Stimulated activated CD4-positive, alpha-beta T cell treated with anti-CD3 and anti-CD28 coated beads, Interleukin-1b, Interleukin-23, amount 100 ng/mL, for 4 hours (primary cell): ENCODE data around the gene ANKRD11.
A peak's percentile ranks its signal among the peaks of the same experiment; 100 is the strongest.

ENCODE experiments used
- DNase-seq, 2 donors: peaks; one replicate each; pipeline ENCODE4 v3.0.0-alpha.2; 2020; ENCODE audit warnings: low read depth in 2 of 2

The ANKRD11 gene

DNA sequence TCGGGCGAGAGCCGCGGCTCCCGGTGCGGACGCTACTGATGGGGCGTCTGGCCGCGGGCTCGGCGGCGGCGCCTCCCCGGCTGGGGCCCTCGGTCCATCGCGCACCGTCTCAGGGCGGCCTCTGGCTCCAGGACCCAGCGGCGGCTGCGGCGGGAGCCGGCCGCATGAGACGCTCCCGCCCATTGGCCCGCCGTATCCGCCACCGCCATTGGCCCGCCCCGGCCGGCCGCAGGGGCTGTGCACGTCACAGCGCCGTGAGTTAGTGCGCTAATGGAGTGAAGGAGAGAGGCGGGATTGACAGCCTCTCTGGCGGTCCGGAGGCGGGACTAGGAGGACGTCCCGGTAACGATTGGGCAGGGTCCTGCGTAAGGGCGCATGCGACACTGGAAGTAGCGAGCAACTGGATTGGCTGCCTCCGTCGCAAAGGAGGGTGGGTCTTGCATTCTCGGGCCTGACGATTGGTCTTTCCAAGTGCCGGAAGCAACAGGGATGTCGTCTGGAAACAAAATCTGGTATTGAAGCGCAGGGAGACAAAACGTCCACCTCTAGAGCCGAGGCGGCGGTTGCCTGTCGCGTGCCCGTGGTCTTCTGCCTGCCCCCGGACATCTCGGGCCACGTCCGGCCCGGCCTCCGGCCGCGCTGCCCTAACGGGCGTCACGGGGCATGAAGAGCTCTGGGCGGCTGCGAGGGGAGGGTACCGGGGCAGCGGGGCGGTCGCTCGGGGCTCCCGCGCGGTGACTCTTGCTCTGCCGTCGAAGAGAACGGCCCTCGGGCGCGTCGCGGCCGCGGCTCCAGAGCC, at the start of gene ANKRD11:
Gene ANKRD11 (minus strand): TSS at position 123 of the 799 bp plus-strand sequence. CDS start 173,542 bp downstream, outside the sequence.
- DNase-seq, result peak; percentile 91 to 94

- DNase-seq, result no peak
These were observed 47.9 kb upstream of the ANKRD11 start for GRCh38 chr16:89538286-89538685.

- DNase-seq, result no peak
These were observed 47.2 kb upstream of the ANKRD11 start for GRCh38 chr16:89537549-89537925.

GRCh38 chr16:89536886-89537548, 46.7 kb upstream of the ANKRD11 start:
- DNase-seq, result no peak

- no peak for DNase-seq
These were observed 46.0 kb upstream of the ANKRD11 start for GRCh38 chr16:89536371-89536770.

DNA sequence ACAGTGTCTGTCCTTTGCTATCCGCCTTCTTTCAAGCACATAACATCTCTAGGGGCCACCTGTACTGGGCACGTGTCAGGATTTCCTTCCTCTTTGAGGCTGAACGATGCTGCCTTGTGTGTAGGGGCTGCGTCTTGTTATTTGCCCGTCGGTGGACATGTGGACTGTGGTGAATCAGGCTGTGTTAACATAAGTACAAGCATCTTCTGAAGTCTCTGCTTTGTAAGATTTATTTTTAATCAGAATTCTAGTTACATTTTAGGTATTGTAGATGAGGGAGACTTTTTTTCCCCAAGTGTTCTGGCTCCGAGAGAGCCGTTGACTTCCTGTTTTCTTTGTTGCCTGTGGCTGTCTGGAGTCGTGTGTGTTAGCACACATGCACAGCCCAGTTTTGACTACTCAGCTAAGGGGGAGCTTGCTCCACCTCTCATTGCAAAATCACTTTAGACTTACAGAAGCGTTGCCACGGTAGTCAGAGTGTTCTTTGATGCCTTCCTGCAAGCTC, 43.9 kb upstream of the ANKRD11 start:
- DNase-seq, result peak in 1 of 2 donors; percentile 8

- no peak for DNase-seq
These were observed 41.6 kb upstream of the ANKRD11 start for GRCh38 chr16:89531821-89532526.

DNA sequence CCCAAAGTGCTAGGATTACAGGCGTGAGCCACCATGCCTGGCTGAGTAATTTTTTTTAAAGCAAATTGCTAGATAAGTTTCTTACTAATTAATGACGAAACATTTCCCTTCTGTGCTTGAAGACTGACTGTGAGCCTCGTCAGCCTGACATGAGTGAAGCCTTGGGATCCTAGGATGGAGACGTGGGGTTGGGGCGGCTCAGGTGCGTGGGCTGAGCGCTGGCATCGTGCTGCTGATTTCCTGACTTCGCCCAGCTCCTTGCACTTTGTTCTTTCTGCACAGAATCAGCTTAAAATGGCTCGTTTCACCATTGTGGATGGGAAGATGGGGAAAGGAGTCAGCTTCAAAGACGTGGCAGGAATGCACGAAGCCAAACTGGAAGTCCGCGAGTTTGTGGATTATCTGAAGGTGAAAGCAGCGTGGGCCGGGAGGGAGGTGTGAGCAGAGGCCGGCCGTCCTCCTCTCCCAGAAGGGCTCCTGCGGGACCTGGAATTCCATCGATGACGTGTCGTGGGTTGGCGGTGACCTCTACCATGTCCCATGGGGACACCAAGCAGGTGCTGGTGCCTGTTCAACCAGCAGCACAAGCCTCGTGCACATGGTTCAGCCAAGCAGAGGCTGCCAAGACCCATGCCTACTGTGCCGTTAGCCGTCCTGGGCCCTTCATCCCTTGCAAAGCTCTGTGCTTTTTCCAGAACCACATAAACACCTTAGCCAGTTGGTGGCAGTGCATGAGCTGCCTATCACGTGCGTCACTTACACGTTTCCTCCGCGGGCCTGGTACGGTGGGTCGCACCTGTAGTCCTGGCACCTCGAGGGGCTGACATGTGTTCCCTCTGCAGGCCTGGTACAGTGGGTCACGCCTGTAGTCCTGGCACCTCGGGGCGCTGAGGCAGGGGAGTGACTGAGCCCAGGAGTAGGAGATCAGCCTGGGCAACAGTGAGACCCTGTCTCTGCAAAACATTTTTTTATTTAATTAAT, 40.3 kb upstream of the ANKRD11 start:
- no peak for DNase-seq

- DNase-seq, result no peak
These were observed 38.7 kb upstream of the ANKRD11 start for GRCh38 chr16:89529097-89529496.

DNA sequence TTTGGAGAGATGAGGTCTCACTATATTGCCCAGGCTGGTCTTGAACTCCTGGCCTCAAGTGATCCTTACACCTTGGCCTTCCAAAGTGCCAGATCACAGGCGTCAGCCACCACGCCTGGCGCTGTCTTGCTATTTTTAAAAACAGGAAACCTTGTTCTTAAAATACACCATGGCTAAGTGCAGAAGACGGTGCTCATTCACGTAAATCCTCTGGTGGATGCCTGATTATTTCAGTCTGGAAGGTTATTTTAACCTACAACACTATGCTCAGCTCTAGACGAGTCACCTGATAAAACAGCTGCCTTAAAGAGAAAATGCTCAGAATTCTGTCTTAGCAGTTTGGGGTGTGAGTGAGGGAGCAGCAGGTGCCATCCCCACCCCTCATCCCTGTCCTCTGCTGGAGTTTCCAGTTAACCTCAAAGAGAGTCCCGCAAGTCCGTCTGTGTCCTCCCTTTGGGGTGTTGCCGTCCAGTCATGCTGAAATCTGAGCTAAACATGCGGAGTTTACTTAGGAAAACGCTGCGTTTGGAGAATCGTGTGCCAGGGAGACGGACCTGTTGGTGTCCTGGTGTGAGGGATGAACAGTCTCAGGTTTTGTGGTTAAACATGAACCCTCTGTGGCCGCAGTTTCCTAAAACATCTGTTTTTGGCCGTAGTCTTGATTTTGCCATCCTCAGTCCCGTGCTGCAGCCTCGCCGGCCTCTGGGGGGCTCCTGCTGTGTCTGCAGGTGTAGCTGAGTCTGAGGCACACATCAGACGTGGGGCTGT, 35.0 kb upstream of the ANKRD11 start:
- no peak for DNase-seq

- no peak for DNase-seq
These were observed 33.5 kb upstream of the ANKRD11 start for GRCh38 chr16:89523680-89524344.

- DNase-seq, result no peak
These were observed 31.9 kb upstream of the ANKRD11 start for GRCh38 chr16:89522287-89522686.

DNA sequence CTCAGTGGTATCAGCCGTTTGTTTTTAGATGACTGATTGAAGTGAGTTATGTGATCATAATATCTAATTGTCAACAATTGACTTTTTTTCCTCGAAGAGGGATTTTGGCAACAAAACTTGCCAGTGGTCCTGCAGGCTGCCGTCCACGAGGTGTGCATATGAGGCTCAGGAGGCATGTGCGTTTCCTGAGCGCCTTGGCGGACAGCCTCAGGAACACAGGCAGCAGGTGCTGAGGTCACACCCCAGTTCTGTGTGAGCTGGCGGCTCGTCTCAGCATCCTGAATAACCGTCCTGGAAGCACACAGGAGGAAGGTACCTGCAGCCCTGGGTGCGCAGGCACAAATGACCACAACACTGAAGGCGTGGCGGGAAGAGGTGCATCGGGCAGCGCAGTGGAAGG, 29.5 kb upstream of the ANKRD11 start:
- no peak for DNase-seq

- DNase-seq, result no peak
These were observed 26.8 kb upstream of the ANKRD11 start for GRCh38 chr16:89517128-89517527.

DNA sequence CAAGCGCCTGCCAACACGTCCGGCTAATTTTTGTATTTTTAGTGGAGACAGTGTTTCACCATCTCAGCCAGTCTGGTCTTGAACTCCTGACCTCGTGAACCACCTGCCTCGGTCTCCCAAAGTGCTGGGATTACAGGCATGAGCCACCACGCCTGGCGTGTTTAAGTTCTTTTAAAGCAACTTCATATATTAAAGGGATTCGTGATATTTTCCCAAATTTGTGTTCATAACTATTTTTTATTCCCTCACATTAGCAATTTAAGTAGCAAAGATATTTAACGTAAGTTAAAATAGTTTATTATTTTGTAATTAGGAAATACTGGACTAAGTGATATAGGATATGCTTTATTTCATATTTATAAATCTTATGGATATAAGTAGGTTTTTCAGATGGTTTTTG, 22.1 kb upstream of the ANKRD11 start:
- no peak for DNase-seq

GRCh38 chr16:89511374-89511773, 21.0 kb upstream of the ANKRD11 start:
- DNase-seq, result no peak

DNA sequence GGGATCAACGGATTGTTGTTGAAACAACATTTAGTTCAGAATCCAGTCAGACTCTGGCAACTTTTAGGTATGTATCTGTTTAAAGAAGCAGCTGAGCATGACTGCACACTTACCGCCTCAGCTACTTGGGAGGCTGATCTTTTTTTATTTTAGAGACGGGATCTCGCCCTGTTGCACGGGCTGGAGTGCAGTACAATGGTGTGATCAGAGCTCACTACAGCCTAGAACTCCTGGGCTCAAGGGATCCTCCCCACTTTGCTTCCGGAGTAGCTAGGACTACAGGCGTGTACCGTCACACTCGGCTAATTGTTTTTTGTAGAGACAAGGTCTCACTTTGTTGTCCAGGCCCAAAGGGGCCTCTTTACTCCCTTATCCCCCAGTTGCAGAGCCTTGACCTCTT, 20.2 kb upstream of the ANKRD11 start:
- no peak for DNase-seq

- peak; percentile 87 to 90 for DNase-seq
These were observed 17.7 kb upstream of the ANKRD11 start, which contains the start of gene SPG7 for GRCh38 chr16:89507834-89508590. TSS of gene SPG7 (plus strand) at chr16:89508403. CDS start at chr16:89508418, 15 bp downstream.

DNA sequence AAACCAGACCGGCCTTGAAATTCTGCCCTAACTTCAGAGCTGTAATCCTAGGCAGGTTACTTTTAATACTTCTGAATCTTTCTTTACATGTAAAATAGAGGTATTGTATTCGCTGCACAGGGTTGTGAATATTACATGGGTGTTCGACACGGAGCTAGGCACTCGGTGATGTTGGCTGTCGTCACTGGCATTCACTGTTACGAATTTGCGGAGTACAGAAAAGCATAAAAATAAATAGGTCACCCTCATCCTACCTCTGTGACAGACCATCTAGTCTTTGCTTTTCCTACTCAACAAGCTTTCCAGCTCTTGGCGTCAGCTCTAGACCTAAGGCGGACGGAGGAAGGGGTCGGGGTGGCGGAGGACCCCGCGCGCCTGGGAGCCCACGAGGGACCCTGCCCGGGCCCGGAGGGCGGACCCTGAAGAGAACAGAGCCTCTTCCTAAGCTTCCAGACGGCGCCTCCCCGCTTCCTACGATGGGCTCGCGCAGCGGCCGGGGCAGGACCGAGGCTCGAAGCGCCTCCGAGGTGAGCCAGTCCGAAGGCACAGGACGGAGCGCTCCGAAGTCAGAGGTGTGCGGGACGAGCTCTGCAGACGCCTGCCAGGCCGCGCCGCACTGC, 17.0 kb upstream of the ANKRD11 start:
- DNase-seq, result no peak
